Right renal cortex interstitium (tissue), 3 donors: ENCODE data around the gene TMEM61. TPM values are rescaled to one million over a fixed set of nuclear protein-coding genes. Genes with fewer than 3 reads are reported as not detected.

Experiments used
- DNase-seq, 3 donors: peaks; one replicate each; pipeline ENCODE4 v3.0.0-alpha.2; 2013; ENCODE audit warnings: low read depth in 3 of 3, low spot score in 2 of 3
- polyA plus RNA-seq, 3 donors: library from polyadenylated mRNA; unstranded; fragments of 120-200 nt; gene quantifications; one replicate each; pipeline ENCODE4 v1.2.1, GENCODE V29; 2013; ENCODE audit not compliant: insufficient read length in 3 of 3

TMEM61 gene
- polyA plus RNA-seq, 3 donors, result 0.87 to 1.4 (median 1.2) TPM

GRCh38 chr1:55035904-55036303 is 55.5 kb downstream of the TMEM61 start:
- DNase-seq, result no peak

- no peak for DNase-seq
These were observed 57.5 kb downstream of the TMEM61 start for GRCh38 chr1:55037733-55038551.

DNA sequence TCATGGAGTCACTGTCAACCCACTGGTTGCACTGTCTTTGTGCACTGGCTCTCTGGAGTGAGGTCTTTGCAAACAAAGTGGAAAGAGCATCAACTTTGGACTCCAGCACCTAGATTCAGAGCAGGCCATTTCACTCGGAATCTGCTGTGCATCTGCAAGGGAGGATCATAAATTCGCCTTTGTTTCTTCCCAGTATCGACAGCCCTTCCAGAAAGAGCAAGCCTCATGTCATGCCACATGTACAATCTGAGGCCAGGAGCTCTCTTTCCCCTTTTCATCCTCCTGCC is 58.1 kb downstream of the TMEM61 start:
- DNase-seq, result no peak

- no peak for DNase-seq
These were observed 58.5 kb downstream of the TMEM61 start for GRCh38 chr1:55038974-55039341.

GRCh38 chr1:55039342-55040082 is 59.1 kb downstream of the TMEM61 start, which contains the start of gene PCSK9:
Gene PCSK9, plus strand, starts transcription at chr1:55039548. Its CDS starts 290 bp downstream, at chr1:55039838.
- DNase-seq, result no peak

DNA sequence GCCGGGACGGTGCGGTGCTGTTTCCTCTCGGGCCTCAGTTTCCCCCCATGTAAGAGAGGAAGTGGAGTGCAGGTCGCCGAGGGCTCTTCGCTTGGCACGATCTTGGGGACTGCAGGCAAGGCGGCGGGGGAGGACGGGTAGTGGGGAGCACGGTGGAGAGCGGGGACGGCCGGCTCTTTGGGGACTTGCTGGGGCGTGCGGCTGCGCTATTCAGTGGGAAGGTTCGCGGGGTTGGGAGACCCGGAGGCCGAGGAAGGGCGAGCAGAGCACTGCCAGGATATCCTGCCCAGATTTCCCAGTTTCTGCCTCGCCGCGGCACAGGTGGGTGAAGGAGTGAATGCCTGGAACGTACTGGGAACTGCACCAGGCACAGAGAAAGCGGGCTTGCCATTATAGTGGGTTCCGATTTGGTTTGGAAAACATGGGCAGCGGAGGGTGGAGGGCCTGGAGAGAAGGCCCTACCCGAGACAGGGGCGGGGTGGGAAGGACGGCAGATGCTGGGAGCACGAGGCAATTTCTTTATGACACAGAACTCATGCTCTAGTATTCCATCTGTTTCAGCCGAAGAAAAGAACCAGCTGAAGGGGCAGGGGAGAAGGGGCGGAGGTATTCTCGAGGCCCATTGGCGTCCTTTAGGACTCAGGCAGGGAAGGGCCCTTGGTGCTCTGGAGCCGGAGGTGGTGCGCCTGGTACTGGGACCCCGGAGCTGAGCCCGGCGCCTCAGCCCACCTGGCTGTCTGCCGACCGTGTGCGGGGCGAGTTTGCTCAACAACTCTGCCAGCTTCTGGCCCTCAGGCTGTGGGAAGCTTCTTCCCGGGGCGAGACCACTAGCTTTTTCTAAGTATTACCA is 59.9 kb downstream of the TMEM61 start:
- DNase-seq, result no peak

DNA sequence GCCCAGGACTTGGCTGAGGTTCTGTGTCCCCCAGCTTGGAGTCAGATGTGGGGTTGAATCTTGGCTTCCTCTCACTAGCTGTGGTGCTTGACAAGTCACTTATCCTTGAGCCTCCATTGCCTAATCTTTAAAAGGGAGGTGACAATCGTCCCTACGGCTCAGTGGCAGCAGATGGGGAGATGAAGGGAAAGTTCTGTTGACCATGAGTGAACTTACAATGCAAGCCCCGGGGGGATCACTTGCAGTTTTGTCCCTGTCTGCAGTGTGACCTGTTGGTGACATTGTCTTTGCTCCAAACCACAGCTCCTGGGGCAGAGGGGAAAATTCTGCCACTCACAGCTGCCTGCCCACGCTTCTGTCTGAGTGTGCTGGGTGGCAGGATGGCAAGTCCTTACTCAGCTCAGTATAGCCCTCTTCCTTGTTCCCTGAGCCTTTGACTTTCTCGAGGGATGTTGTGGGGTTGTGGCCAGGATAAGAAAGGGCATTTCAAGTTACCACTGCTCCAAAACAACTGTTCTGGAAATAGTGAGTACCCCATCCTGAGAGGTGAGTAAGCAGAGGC is 60.6 kb downstream of the TMEM61 start:
- no peak for DNase-seq

DNA sequence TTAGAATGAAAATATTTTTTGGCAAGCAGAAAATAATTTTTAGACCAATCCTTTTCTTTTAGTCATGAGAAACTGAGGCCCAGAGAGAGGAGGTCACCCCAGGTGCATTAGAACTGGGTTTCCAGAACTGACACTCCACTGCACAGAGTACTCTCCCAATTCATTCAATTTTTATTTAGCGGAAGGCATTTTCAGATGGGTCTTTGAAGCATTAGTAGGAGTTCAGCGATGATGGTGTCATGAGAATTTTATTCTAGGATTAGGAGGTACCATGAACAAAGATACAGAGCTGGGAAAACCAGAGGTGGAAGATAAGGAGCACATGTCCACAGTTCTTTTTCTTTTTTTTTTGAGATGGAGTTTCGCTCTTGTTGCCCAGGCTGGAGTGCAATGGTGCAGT is 61.2 kb downstream of the TMEM61 start:
- DNase-seq, result no peak

Other genes with a start within 250 kb of the TMEM61 start
- gene PARS2, start 216.1 kb upstream of the TMEM61 start, polyA plus RNA-seq, result 10 to 100 TPM in 2 of 3 donors, 1 to 10 TPM in 1; 9.9 to 11.0 (median 10.3) TPM
- gene TTC22, start 179.3 kb upstream of the TMEM61 start, polyA plus RNA-seq, result 1 to 10 TPM; 5.0 to 5.8 (median 5.4) TPM
- 10 to 100 TPM; 73.8 to 99.7 (median 80.2) TPM for gene DHCR24, start 93.4 kb upstream of the TMEM61 start, polyA plus RNA-seq
- gene BSND, start 18.3 kb downstream of the TMEM61 start, polyA plus RNA-seq, result 1 to 10 TPM; 4.6 to 5.9 (median 5.5) TPM
- gene PCSK9, start 58.9 kb downstream of the TMEM61 start, polyA plus RNA-seq, result 1 to 10 TPM; 1.1 to 1.6 (median 1.3) TPM
- gene USP24, start 234.7 kb downstream of the TMEM61 start, polyA plus RNA-seq, result 10 to 100 TPM; 46.2 to 46.4 (median 46.4) TPM